AG04449 (cell line): ENCODE results near the gene MFRP.
A peak's percentile ranks its signal among the peaks of the same experiment; 100 is the strongest.

Experiments used
- CTCF ChIA-PET: fragments of 350-600 bp; formaldehyde crosslinking; extraction: SDS; loops from one replicate; lab custom pipeline; 2021; ENCODE audit warnings: antibody characterized with exemption; lab: Yijun Ruan, JAX
- POLR2A ChIA-PET: fragments of 400-600, 350-600 bp; formaldehyde crosslinking; extraction: SDS; loops from one replicate; lab custom pipeline; 2020; ENCODE audit warnings: antibody characterized with exemption, inconsistent platforms; lab: Yijun Ruan, JAX
- DNase-seq: peaks from one replicate; pipeline ENCODE4 v3.0.0-alpha.2; 2010; ENCODE audit warnings: low read depth, low spot score
- H3K4me3 ChIP-seq: 2 replicates; pipeline ENCODE4 v1.5.1; 2011; ENCODE audit warnings: low read depth, mild to moderate bottlenecking, control low read depth, low read length
- TF ChIP-seq, protein P1 (sequence below): IDR thresholded peaks from one replicate; pipeline ENCODE4 v1.5.1; 2011; ENCODE audit warnings: mild to moderate bottlenecking, moderate library complexity, low read length, control low read depth, inconsistent platforms; ENCODE audit not compliant: insufficient read depth; ENCODE audit errors: missing control alignments

MFRP gene

DNA sequence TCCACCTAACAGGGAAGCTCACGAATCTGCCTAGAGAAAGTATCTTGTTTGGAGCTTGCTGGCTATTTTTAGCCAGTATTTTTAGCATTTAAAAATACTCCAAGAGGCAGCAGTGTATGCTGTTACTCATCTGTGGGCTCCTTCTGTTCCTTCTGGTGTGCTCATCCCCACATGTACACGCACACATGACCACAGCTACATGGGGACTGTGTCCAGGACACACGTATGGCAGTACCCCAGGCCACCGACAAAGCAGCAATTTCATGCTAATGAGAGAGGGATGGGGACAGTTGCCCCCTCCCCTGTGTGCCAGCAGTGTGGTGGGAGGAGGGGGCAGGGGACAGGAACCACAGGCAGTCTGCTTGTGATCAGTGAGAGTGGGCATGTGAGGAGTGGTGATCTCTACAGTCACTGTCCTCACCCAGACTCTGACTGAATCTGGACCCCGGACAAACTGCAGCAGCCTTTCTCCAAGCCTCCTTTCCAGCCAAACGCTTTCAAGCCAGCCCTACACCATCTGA is 18.6 kb upstream of the MFRP start:
- H3K4me3 ChIP-seq, result no peak overlapping the region
- ChIA-PET POLR2A (interaction anchor here (0.7 to 1.0 kb wide), 4 partner anchors 9 to 105 kb away, joined by 3 to 4 read pairs (median 4); no protein-coding TSS in a partner anchor), CTCF (interaction anchor here (1.0 to 20.8 kb wide), 11 partner anchors 8 to 115 kb away, joined by 3 to 358 read pairs (median 7); partner anchors contain the start of genes C1QTNF5, MFRP and USP2)
- TF ChIP-seq, protein P1, sequence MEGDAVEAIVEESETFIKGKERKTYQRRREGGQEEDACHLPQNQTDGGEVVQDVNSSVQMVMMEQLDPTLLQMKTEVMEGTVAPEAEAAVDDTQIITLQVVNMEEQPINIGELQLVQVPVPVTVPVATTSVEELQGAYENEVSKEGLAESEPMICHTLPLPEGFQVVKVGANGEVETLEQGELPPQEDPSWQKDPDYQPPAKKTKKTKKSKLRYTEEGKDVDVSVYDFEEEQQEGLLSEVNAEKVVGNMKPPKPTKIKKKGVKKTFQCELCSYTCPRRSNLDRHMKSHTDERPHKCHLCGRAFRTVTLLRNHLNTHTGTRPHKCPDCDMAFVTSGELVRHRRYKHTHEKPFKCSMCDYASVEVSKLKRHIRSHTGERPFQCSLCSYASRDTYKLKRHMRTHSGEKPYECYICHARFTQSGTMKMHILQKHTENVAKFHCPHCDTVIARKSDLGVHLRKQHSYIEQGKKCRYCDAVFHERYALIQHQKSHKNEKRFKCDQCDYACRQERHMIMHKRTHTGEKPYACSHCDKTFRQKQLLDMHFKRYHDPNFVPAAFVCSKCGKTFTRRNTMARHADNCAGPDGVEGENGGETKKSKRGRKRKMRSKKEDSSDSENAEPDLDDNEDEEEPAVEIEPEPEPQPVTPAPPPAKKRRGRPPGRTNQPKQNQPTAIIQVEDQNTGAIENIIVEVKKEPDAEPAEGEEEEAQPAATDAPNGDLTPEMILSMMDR, result no peak
- no peak for DNase-seq

DNA sequence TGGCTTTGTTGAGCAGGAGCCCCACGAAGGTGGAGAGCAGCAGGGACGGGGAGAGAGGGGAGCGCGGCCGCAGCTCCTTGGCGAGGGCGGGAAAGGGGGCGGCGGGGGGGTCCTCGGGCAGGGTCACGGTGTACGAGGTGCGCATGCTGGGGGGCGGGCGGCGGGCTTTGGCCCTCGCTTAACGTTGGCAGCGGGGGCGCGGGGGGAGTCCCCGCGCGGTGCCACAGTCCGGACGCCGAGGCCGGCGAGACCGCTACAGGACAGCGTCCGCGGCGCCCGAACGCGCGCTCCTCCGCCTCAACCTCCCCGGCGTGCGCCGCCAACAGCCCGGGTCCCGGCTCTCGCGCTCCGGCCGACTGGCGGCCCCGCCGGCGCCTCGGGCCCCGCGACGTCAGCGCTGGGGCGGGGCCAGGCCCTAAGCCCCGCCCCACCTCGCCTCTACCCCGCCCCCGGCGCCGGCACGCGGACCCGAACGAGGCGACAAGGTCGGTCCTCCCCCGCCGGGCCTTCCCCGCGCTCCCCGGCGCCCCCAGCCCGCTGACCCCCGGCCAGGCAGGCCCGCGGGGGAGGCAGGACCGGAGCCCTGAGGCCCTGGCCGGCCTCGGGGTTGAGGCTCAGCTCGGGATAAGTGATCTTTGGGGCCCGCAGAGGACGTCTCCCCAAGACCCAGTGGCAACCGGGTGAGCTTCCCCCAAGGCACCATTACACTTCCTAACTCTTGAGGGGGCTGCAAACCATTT is 17.5 kb upstream of the MFRP start:
- peak overlapping the region; percentile 50 for H3K4me3 ChIP-seq
- DNase-seq, result no peak
- ChIA-PET POLR2A (no interaction called here), CTCF (interaction anchor here (0.6 to 20.8 kb wide), 17 partner anchors 7 to 170 kb away, joined by 3 to 358 read pairs (median 7); partner anchors contain the start of genes C1QTNF5, MFRP and USP2)
- TF ChIP-seq, protein P1, result no peak

DNA sequence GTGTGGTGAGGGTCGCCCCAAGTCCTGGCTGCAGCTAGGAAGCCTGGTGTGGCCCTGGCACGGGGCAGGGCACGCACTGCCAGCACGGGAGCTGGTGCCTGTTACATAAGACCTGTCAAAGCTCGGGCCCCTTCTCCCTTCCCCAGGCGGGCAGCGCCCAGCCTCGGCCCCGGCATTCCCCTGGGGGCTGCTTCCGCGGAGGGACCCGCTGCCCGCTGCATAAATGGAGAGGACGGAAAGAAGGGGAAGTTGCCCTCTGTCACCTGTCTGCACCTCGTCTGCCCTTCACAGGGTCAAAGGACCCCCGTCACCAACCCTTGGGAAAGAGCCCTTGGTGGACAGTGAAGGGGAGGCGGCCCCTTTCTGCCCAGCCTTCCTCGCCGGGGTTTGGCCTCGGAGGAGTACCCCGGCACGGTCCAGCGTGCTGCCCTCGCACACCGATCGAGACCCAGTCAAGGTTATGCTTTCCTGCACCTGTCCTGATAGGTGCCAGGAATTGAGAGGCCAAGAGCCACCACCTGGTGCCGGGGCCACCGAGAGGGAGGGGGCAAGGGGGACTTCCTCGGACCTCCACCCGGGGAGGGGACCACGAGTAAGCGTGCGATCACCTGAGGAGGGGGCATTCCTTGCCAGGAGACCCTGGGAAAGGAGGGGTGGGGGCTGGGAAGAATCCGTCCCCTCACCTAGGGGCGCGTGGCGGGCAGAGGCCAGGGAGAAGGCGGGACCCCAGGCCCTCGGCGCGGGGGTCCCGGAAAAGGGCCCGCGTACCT is 16.8 kb upstream of the MFRP start:
- ChIA-PET POLR2A (interaction anchor here (0.5 kb wide), 1 partner anchor 9 kb away, joined by 3 read pairs; no protein-coding TSS in a partner anchor), CTCF (interaction anchor here (0.9 to 8.7 kb wide), 10 partner anchors 6 to 171 kb away, joined by 3 to 141 read pairs (median 12); partner anchors contain the start of genes C1QTNF5 and USP2)
- DNase-seq, result no peak
- TF ChIP-seq, protein P1, result no peak
- H3K4me3 ChIP-seq, result no peak overlapping the region; the same call in 1 of the 2 replicates

DNA sequence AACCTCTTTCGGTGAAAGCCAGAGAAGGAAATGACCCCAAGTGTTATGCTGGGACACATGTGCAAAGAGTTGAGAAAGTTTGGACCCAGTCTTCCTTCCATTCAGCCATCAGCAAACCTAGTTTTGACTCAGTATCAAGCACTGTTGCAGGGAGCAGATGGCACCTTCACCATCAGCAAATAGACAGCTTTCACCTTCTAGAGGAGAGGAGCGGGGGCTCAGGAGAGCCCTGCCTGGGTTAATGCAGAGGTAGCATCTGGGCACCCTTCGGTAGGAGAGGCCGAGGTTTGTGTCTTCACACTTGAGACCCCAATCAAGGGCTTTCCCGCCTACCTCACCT is 16.2 kb upstream of the MFRP start:
- ChIA-PET CTCF (interaction anchor here (1.0 to 4.0 kb wide), 10 partner anchors 10 to 118 kb away, joined by 3 to 86 read pairs (median 10); partner anchors contain the start of genes C1QTNF5 and USP2), POLR2A (interaction anchor here (0.5 kb wide), 1 partner anchor 9 kb away, joined by 3 read pairs; no protein-coding TSS in a partner anchor)
- H3K4me3 ChIP-seq, result no peak overlapping the region
- TF ChIP-seq, protein P1, result no peak
- DNase-seq, result no peak

DNA sequence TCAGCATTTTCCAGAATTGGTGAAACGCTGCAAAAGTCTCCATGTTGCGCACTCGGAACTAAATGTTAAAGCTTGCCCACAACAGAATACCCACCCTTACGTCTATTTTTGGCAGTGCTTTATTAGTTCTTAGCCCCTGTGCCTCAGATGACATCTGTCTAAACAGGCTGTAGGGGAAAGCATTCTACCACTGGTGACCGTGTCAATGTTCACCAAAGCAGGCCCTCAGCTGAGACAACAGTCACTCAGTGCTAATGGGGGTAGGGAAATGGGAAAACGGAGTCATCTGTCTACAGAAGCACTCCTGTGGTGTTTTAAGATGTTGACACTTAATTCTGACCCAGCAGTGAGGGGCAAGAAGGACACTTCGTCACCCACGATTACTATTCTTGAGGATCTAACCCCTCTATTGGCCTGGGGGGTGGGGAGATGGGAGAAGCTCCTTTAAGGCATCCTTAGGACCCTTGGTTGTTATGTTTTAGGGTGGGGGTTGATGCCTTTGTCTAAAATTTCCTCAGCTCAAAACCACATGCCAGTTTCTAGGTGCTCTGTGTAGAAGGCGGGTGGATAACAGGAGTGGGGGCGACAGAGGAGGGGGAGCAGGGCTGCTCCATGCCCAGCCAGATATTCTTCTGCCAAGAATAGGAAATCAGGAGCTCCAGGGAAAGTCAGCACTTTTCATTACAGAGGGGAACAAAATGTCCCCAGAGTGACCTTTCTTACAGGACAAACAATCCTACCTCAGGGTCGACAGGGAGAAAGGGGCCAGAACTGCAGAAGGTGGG is 15.6 kb upstream of the MFRP start:
- no peak overlapping the region for H3K4me3 ChIP-seq
- CTCF ChIA-PET, result interaction anchor here (1.0 to 4.0 kb wide), 15 partner anchors 9 to 172 kb away, joined by 3 to 86 read pairs (median 6); partner anchors contain the start of genes C1QTNF5 and USP2
- TF ChIP-seq, protein P1, result no peak
- DNase-seq, result no peak
- POLR2A ChIA-PET, result interaction anchor here (0.5 to 0.8 kb wide), 2 partner anchors 8 to 113 kb away, joined by 3 read pairs; no protein-coding TSS in a partner anchor
